Common myeloid progenitor, CD34-positive (primary cell): ENCODE data around the gene ITPRIPL1.
A peak's percentile ranks its signal among the peaks of the same experiment; 100 is the strongest.

Source experiments
- CTCF ChIA-PET: fragments of 350-600 bp; sonication (Branson Sonifier 250); formaldehyde crosslinking; loops from one replicate; lab custom pipeline; 2021; ENCODE audit warnings: antibody characterized with exemption; lab: Charles Lee
- POLR2A ChIA-PET: fragments of 350-600 bp; sonication (Branson Sonifier 250); formaldehyde crosslinking; loops from one replicate; lab custom pipeline; 2021; ENCODE audit warnings: antibody characterized with exemption; lab: Charles Lee
- DNase-seq, 3 donors: peaks; one replicate each; pipeline versions ENCODE4 v3.0.0 to v3.0.0-alpha.2; 2013
- H3K27ac ChIP-seq, 2 experiments: 1 replicate in 1 of 2; 2 replicates in 1 of 2; pipeline ENCODE4 v1.7.0; 2013; ENCODE audit warnings: inconsistent platforms in 2 of 2, low read length in 2 of 2, mild to moderate bottlenecking in 2 of 2, low read depth in 1 of 2, moderate library complexity in 1 of 2; ENCODE audit not compliant: severe bottlenecking in 2 of 2, insufficient read depth in 1 of 2, poor library complexity in 1 of 2
- H3K27me3 ChIP-seq, 5 experiments: replicated peaks in 2 of 5; 1 replicate in 3 of 5; 2 replicates in 2 of 5; pipeline versions ENCODE4 v1.6.1 to v1.7.0; 2013; ENCODE audit warnings: low read length in 4 of 5, mild to moderate bottlenecking in 2 of 5, moderate library complexity in 2 of 5, inconsistent platforms in 1 of 5; ENCODE audit not compliant: insufficient read depth in 5 of 5, control insufficient read depth in 4 of 5
- H3K36me3 ChIP-seq, 4 experiments: 1 replicate in 2 of 4; 2 replicates in 2 of 4; pipeline versions ENCODE4 v1.6.1 to v1.7.0; 2013; ENCODE audit warnings: low read length in 3 of 4, control low read depth in 1 of 4, mild to moderate bottlenecking in 1 of 4; ENCODE audit not compliant: control insufficient read depth in 4 of 4, insufficient read depth in 4 of 4
- H3K4me1 ChIP-seq, 4 experiments: 1 replicate in 3 of 4; 2 replicates in 1 of 4; pipeline versions ENCODE4 v1.6.1 to v1.7.1; 2013; ENCODE audit warnings: low read length in 3 of 4, mild to moderate bottlenecking in 3 of 4, control low read depth in 1 of 4, inconsistent platforms in 1 of 4, moderate library complexity in 1 of 4; ENCODE audit not compliant: control insufficient read depth in 4 of 4, insufficient read depth in 4 of 4; ENCODE audit errors: control extremely low read depth in 1 of 4
- H3K4me3 ChIP-seq, 7 experiments: 1 replicate in 4 of 7; 2 replicates in 3 of 7; pipeline versions ENCODE4 v1.5.1 to v1.7.0; 2013; ENCODE audit warnings: mild to moderate bottlenecking in 7 of 7, low read length in 6 of 7, moderate library complexity in 6 of 7, inconsistent platforms in 2 of 7, low read depth in 2 of 7, control low read depth in 1 of 7; ENCODE audit not compliant: insufficient read depth in 4 of 7, control insufficient read depth in 1 of 7; ENCODE audit errors: extremely low read depth in 1 of 7
- H3K9me3 ChIP-seq, 5 experiments: 1 replicate in 4 of 5; 2 replicates in 1 of 5; pipeline versions ENCODE4 v1.6.1 to v1.7.1; 2013; ENCODE audit warnings: low read length in 4 of 5, mild to moderate bottlenecking in 2 of 5, inconsistent platforms in 1 of 5, low read depth in 1 of 5, moderate library complexity in 1 of 5; ENCODE audit not compliant: control insufficient read depth in 4 of 5, insufficient read depth in 2 of 5; ENCODE audit errors: control extremely low read depth in 1 of 5
- WGBS: methylation state at CpG from one replicate; pipeline ENCODE4 v1.1.5; 2013; ENCODE audit not compliant: insufficient coverage; 5-methylcytosine and 5-hydroxymethylcytosine counted together

The ITPRIPL1 gene

GRCh38 chr2:96336873-96337272 lies 11.8 kb downstream of the ITPRIPL1 start:
- CTCF ChIA-PET, result interaction anchor here (1.0 to 2.0 kb wide), 7 partner anchors 9 to 59 kb away, joined by 3 to 9 read pairs (median 3); no protein-coding TSS in a partner anchor

GRCh38 chr2:96340493-96341414 lies 15.6 kb downstream of the ITPRIPL1 start:
- 100% methylated on average over 7 of the region's 9 CpGs for WGBS
- Histone ChIP-seq H3K27me3 (no peaks in the 10 kb centered on the region), H3K4me3 (no peak overlapping the region), H3K27ac (no peak overlapping the region), H3K36me3 (peaks cover 0 to 46% (median 18%) of the 10 kb centered on the region in 4 experiments), H3K9me3 (no peaks in the 10 kb centered on the region), H3K4me1 (peaks cover 10 to 23% (median 13%) of the 10 kb centered on the region in 4 experiments)
- ChIA-PET CTCF (interaction anchor here (1.2 to 1.4 kb wide), 2 partner anchors 19 to 39 kb away, joined by 3 to 4 read pairs; no protein-coding TSS in a partner anchor), POLR2A (interaction anchor here (0.6 kb wide), 1 partner anchor 36 kb away, joined by 5 read pairs; no protein-coding TSS in a partner anchor)
- no peak for DNase-seq

More at GRCh38 chr2:96336873-96337272, 11.8 kb downstream of the ITPRIPL1 start:
- Histone ChIP-seq H3K4me3 (peak overlapping the region in 3 of 7 experiments; percentile 76 to 94 (median 87)), H3K9me3 (no peaks in the 10 kb centered on the region), H3K27me3 (no peaks in the 10 kb centered on the region), H3K36me3 (peaks cover 0 to 10% (median 3%) of the 10 kb centered on the region in 4 experiments), H3K27ac (peak overlapping the region in 1 of 2 experiments; percentile 66), H3K4me1 (peaks cover 10 to 30% (median 20%) of the 10 kb centered on the region in 4 experiments)
- peak in 2 of 3 donors; percentile 23 to 28 for DNase-seq
- POLR2A ChIA-PET, result interaction anchor here (0.8 kb wide), 1 partner anchor 32 kb away, joined by 3 read pairs; no protein-coding TSS in a partner anchor
- 50% methylated on average over 3 of the region's 3 CpGs for WGBS

DNA sequence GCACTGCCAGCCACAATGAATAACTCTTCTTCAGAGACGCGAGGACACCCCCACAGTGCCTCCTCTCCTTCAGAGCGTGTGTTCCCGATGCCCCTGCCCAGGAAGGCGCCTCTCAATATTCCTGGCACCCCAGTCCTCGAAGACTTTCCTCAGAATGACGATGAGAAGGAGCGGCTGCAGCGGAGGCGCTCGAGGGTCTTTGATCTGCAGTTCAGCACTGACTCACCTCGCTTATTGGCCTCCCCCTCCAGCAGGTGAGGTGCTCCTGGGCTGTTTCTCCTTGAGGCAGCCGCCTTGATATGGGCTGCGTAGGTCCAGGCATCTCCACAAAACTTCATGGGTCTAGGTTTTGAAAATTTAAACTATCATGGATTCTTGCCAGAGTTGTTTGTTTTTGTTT lies 16.5 kb downstream of the ITPRIPL1 start:
- no peaks in the 10 kb centered on the region for H3K9me3 ChIP-seq
- DNase-seq, result no peak
- no peaks in the 10 kb centered on the region for H3K27me3 ChIP-seq
- over 99% methylated on average over 11 of the region's 14 CpGs for WGBS
- peaks cover 0 to 54% (median 24%) of the 10 kb centered on the region in 4 experiments for H3K36me3 ChIP-seq
- no peak overlapping the region for H3K4me3 ChIP-seq
- ChIA-PET POLR2A (no interaction called here), CTCF (interaction anchor here (0.9 to 1.2 kb wide), 2 partner anchors 40 to 52 kb away, joined by 3 read pairs; no protein-coding TSS in a partner anchor)
- H3K4me1 ChIP-seq, result peaks cover 3 to 15% (median 5%) of the 10 kb centered on the region in 4 experiments
- H3K27ac ChIP-seq, result no peak overlapping the region

DNA sequence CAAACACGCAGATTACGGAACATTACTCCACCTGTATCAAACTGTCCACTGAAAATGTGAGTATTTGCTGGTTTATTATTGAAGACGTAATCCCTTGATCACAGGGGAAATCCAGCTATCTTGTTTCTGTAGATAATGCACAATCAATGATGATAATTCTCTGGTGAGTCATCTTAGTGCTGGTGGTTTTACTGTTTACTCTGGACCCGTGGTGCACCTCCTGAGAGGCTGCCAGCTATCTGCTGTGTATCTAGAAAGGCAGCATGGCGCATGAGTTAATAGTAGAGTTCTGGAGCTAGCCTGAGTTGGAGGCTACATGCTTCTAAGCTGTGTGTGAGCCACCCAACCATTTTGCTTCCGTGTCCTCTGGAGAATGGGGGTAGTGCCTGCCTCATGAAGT lies 17.0 kb downstream of the ITPRIPL1 start:
- peak in 1 of 3 donors; percentile 11 for DNase-seq
- POLR2A ChIA-PET, result no interaction called here
- CTCF ChIA-PET, result interaction anchor here (0.9 to 1.1 kb wide), 2 partner anchors 10 to 53 kb away, joined by 3 read pairs; no protein-coding TSS in a partner anchor
- peaks cover 0 to 11% (median 2%) of the 10 kb centered on the region in 4 experiments for H3K4me1 ChIP-seq
- peaks cover 0 to 58% (median 27%) of the 10 kb centered on the region in 4 experiments for H3K36me3 ChIP-seq
- no peaks in the 10 kb centered on the region for H3K9me3 ChIP-seq
- no peak overlapping the region for H3K4me3 ChIP-seq
- WGBS, result 83% methylated on average over 2 of the region's 6 CpGs
- no peaks in the 10 kb centered on the region for H3K27me3 ChIP-seq
- no peak overlapping the region for H3K27ac ChIP-seq

GRCh38 chr2:96344011-96344410 lies 18.9 kb downstream of the ITPRIPL1 start:
- POLR2A ChIA-PET, result no interaction called here

DNA sequence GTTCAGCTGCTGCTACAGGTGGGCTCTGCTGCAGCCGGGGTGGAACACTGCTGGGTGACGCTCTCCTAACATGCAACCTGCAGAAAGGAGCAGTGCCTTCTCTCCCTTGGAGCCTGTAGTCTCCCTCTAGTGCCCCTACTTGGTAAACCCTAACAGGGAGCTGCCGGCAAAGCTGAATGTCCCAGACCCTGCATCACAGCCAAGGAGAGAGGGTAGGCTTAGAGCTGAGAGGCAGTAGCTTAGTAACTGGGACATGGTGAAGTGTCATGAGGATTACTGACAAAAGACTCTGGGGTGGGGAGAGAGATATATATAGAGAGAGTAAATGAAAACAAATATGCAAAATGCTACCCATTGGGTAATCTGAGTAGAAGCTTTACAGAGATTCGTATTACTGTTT lies 20.3 kb downstream of the ITPRIPL1 start:
- H3K4me1 ChIP-seq, result no peaks in the 10 kb centered on the region
- H3K27ac ChIP-seq, result no peak overlapping the region
- POLR2A ChIA-PET, result interaction anchor here (1.1 kb wide), 1 partner anchor 24 kb away, joined by 3 read pairs; no protein-coding TSS in a partner anchor
- no peak overlapping the region for H3K4me3 ChIP-seq
- H3K27me3 ChIP-seq, result no peaks in the 10 kb centered on the region
- 59% methylated on average over 3 of the region's 4 CpGs for WGBS
- DNase-seq, result peak in 2 of 3 donors; percentile 64 to 68
- H3K36me3 ChIP-seq, result peaks cover 7 to 82% (median 37%) of the 10 kb centered on the region in 4 experiments
- no peaks in the 10 kb centered on the region for H3K9me3 ChIP-seq
- CTCF ChIA-PET, result interaction anchor here (0.9 to 4.5 kb wide), 19 partner anchors 9 to 74 kb away, joined by 3 to 29 read pairs (median 4); partner anchors contain the start of gene SNRNP200

More at GRCh38 chr2:96344011-96344410, 18.9 kb downstream of the ITPRIPL1 start:
- CTCF ChIA-PET, result interaction anchor here (1.0 to 4.5 kb wide), 7 partner anchors 10 to 76 kb away, joined by 3 to 29 read pairs (median 3); partner anchors contain the start of gene SNRNP200
- H3K27me3 ChIP-seq, result no peaks in the 10 kb centered on the region
- DNase-seq, result peak in 2 of 3 donors; percentile 41 to 52
- no peak overlapping the region for H3K4me3 ChIP-seq
- H3K4me1 ChIP-seq, result no peaks in the 10 kb centered on the region
- no peaks in the 10 kb centered on the region for H3K9me3 ChIP-seq
- peaks cover 1 to 68% (median 31%) of the 10 kb centered on the region in 4 experiments for H3K36me3 ChIP-seq
- H3K27ac ChIP-seq, result no peak overlapping the region
- WGBS, result 100% methylated on average over 1 of the region's 5 CpGs
